HG03280 (cell line): ENCODE results near the gene NEU4.
"Not testable (repeated sequence)": the region's sequence is repeated elsewhere in the genome, so short reads cannot be mapped to it uniquely, and the experiment has no call there.

Experiments used
- ATAC-seq: cut with Tn5 transposase; IDR thresholded peaks from one replicate; pipeline ENCODE4 v1.9.1; 2021; ENCODE audit warnings: mild to moderate bottlenecking, moderate library complexity; ENCODE audit not compliant: unreplicated experiment

Gene NEU4

DNA sequence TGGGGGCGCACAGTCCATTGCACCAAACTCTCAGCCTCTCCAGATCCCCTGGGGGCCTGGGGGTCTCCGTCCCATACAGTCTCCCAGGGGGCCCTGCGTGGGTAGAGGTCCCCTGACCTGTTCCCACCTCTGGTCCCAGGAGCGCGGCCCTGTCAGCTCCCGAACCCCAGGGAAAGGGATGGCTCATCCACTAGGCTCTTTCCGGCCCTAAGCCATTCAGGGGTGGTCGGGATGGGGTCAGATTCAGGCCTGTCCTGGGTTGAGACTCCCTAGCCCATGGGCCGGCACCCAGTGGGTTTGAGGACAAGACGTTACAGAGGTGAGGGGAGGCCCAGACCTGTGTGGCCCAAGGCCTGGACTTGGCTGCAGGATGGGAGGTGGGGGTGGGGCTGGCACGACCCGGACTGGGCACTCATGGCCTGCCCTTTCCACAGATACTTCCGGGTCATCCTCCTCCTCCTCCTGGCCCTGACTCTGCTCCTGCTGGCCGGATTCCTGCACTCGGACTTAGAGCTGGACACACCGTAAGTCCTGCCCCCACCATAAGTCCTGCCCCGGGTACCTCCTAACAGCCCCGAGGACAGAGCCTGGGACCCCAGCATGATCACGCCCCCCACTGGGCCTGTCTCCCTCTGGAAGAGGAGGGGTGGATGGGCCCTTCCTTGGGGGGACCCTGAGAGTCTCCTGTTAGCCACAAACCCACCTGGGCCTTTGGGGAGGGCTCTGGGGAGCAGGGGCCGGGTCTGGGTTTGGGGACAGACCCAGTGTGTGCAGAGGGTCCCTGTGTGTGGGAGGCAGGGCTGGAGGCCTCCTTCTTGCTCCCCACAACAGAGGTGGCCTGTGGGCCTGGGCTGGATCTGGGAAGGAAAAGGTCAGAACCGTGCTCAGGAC is 10.1 kb upstream of the NEU4 start:
- no peak for ATAC-seq

- ATAC-seq: no peak
Measured at GRCh38 chr2:241799522-241800197, 9.3 kb upstream of the NEU4 start.

- not testable (repeated sequence) for ATAC-seq
Measured at GRCh38 chr2:241800198-241800903, 8.6 kb upstream of the NEU4 start.

- ATAC-seq: no peak
Measured at GRCh38 chr2:241801611-241802420, 7.2 kb upstream of the NEU4 start.

- no peak for ATAC-seq
Measured at GRCh38 chr2:241802421-241803318, 6.3 kb upstream of the NEU4 start.

DNA sequence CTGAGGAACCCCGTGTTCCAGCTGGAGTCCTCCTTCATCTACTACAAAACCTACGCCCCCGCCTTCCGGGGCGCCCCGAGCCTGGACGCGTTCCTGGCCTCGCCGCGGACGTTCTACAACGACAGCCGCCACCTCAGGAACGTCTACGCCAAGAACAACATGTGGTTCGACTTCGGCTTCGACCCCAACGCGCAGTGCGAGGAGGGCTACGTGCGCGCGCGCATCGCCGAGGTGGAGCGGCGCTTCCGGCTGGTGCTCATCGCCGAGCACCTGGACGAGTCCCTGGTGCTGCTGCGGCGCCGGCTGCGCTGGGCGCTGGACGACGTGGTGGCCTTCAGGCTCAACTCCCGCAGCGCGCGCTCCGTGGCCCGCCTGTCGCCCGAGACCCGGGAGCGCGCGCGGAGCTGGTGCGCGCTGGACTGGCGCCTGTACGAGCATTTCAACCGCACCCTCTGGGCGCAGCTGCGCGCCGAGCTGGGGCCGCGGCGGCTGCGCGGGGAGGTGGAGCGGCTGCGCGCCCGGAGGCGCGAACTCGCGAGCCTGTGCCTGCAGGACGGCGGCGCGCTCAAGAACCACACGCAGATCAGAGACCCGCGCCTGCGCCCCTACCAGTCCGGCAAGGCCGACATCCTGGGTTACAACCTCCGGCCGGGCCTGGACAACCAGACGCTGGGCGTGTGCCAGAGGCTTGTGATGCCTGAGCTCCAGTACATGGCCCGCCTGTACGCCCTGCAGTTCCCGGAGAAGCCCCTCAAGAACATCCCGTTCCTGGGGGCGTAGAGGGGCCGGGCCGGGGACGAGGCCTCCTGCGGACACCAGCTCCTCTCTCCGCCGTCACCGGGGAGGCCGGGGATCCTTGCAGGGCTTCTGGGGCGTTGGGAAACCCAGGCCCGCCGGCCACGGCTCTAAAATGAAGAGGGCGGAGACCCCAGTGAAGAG is 5.3 kb upstream of the NEU4 start:
- no peak for ATAC-seq

DNA sequence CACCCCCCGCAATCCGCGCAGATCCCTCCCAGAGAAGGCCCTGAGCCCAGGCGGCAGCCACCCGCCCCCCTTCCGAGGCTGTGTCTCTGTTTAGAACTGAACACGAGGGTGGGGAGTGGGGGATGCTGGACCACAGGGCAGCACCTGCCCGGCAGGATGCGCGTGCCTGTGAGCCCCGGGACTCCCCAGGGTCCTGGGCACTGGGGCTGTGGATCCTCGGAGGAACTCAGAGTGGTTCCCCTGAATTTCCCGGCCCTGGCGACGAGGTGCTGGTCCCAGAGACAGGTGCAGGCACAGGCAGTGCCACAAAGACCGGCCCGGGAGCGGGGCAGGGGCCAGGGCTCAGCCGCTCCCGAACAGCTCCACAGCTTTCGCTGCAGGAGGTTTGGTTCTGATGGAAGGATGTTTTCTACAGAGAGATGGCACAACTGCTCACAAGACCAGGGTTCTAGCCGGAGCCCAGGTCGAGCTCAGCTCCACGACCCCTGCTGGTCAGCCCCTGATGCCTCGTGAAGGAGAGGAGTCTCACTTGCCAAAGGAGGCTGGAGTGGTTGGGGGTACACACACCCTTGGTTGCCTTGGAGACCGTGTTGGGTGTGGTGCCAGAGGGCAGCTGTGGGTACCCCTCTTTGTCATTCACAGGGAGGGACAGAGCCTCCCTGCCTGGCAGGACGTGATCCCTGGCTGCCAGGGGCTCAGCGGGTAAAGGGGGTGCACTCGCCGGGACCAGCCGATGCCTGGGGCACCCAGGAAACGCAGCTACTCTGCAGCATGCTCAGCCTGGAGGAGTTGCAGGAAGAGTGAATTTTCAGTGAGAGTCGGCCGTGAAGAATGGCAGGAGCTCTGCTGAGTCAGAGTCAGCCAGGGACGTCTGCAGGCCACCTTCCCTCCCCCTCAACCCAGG is 4.4 kb upstream of the NEU4 start:
- no peak for ATAC-seq

GRCh38 chr2:241806217-241806616 is 2.8 kb upstream of the NEU4 start:
- ATAC-seq: not testable (repeated sequence)

DNA sequence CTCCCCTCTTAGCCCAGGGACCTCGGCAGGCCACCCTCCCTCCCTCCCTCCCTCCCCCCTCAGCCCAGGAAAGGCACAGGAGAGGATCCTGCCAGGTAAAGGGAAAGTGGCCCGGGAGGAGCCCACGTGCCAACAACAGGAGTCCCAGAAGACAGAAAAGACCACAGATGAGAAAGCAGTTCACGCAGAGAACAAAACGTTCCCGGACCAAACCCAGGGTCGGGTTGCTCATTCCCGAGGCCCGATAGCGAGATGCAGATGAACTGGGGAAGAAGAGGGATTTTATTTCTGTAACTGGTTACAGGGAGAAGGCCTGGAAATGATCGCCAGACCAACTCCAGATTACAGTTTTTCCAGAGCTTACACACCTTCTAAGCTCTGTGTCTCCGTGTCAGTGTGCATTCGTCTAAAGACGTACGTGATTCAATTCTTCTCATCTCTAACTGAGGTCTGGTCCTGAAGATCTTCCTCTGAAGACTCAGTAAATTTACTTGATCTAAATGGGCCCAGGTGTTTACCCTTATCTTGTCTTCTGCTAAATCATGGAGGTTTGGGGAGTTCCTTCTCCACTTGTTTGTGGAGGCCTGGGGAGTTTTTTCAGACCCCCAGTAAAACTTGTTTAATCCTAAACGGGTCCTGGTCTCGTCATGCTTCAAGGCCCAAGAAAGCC is 807 bp upstream of the NEU4 start:
- ATAC-seq: no peak

DNA sequence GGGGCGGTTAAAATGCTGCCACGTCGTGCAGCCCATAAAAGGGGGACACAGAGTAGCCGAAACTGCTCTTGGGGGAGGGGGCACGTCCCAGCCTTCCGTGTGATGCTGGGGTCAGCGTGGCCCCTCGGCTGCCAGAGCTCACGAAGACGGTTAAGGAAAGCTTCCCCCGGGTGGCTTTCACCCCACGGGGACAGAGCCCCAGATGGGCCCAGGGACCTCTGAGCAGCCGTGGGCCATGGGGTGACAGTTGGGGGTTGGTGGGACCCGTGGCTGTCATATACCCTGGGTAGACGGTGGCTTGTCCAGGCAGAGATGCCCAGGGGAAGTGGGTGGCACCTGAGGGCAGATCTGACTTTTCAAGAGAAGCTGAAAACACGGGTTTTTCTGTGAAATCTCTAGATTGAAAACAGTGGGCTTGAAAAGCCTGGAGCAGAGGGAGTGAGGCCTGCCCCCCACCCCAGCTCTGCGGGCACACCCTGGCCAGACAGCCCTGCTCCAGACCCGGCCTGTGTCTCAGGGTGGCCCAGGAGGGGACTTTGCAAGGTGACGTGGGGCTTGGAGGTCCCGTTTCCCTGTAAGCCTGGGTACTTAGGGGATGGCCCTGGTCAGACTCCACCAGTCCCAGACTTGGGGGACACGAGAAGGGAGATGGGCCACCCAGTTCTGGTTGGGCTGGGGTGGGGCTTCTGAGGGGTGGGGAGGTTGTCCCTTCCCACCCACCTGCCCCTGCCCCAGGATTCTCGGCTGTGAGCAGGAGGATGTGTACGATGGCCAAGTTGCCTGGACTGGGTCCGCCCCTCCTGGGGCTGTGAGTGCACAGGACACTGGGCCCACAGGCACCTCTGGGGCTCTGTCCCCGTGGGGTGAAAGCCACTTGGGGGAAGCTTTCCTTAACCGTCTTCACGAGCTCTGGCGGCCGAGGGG is 652 bp downstream of the NEU4 start:
- no peak for ATAC-seq

- ATAC-seq: no peak
Measured at GRCh38 chr2:241810307-241811200, 1.6 kb downstream of the NEU4 start.

- ATAC-seq: no peak
Measured at GRCh38 chr2:241811201-241811951, 2.4 kb downstream of the NEU4 start.

- ATAC-seq: no peak
Measured at GRCh38 chr2:241811952-241812729, 3.1 kb downstream of the NEU4 start.
